Glutamatergic neuron (in vitro differentiated cells): ENCODE data around the gene GYPC. TPM values are rescaled to one million over a fixed set of nuclear protein-coding genes. Genes with fewer than 3 reads are reported as not detected.

Source experiments
- DNase-seq: peaks from one replicate; pipeline ENCODE4 v3.0.0; 2022
- H3K27ac Mint-ChIP-seq: one replicate; pipeline ENCODE4 v1.8.0; 2020; ENCODE audit warnings: mild to moderate bottlenecking, mixed read lengths, inconsistent platforms; ENCODE audit not compliant: unreplicated experiment
- H3K27me3 Mint-ChIP-seq: one replicate; pipeline ENCODE4 v1.8.0; 2020; ENCODE audit warnings: mild to moderate bottlenecking, moderate library complexity, mixed read lengths, inconsistent platforms; ENCODE audit not compliant: unreplicated experiment
- H3K36me3 Mint-ChIP-seq: one replicate; pipeline ENCODE4 v1.8.0; 2020; ENCODE audit warnings: mild to moderate bottlenecking, mixed read lengths, inconsistent platforms; ENCODE audit not compliant: unreplicated experiment
- H3K4me1 Mint-ChIP-seq: one replicate; pipeline ENCODE4 v1.8.0; 2020; ENCODE audit warnings: mild to moderate bottlenecking, low read depth, mixed read lengths, inconsistent platforms; ENCODE audit not compliant: unreplicated experiment
- H3K4me3 Mint-ChIP-seq: one replicate; pipeline ENCODE4 v1.8.0; 2020; ENCODE audit warnings: mild to moderate bottlenecking, mixed read lengths, inconsistent platforms; ENCODE audit not compliant: unreplicated experiment
- H3K9me3 Mint-ChIP-seq: one replicate; pipeline ENCODE4 v1.8.0; 2020; ENCODE audit warnings: mild to moderate bottlenecking, moderate library complexity, mixed read lengths, inconsistent platforms; ENCODE audit not compliant: unreplicated experiment
- total RNA-seq: library from RNA; stranded (reverse); fragmentation: NEBNext Ultra II Directional; extraction: Animal tissue kit (Norgen Biotek cat#: 25700); gene quantifications from one replicate; pipeline ENCODE4 v1.2.1, GENCODE V29; 2021; ENCODE audit not compliant: unreplicated experiment
- TF ChIP-seq, protein P1 (sequence below): fragments of 200-600 bp; sonication (generic); IDR thresholded peaks from one replicate; pipeline ENCODE4 v1.5.0; 2021; ENCODE audit not compliant: partially characterized antibody, unreplicated experiment

The GYPC gene
- total RNA-seq, 1 donor from 2014 or later: 2.0 TPM

DNA sequence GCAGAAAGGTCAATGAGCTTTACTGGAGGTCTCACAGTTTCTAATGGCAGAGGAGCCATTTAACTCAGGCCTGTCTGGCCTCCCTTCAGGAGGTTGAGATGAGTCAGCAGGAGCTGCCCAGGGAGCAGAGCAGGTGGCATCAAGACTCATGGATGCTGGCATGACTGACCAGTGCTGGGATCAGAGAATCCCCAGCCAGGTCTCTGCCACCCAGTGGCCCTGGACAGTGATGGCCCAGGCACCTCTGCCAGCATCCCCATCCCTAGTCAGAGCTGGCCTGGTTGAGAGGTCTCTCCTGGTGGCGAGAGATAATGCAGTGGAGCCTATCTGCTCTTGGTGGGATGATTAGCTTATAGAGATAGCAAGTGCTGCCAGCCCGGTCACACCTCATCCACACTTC, 43.1 kb downstream of the GYPC start:
- TF ChIP-seq, protein P1, sequence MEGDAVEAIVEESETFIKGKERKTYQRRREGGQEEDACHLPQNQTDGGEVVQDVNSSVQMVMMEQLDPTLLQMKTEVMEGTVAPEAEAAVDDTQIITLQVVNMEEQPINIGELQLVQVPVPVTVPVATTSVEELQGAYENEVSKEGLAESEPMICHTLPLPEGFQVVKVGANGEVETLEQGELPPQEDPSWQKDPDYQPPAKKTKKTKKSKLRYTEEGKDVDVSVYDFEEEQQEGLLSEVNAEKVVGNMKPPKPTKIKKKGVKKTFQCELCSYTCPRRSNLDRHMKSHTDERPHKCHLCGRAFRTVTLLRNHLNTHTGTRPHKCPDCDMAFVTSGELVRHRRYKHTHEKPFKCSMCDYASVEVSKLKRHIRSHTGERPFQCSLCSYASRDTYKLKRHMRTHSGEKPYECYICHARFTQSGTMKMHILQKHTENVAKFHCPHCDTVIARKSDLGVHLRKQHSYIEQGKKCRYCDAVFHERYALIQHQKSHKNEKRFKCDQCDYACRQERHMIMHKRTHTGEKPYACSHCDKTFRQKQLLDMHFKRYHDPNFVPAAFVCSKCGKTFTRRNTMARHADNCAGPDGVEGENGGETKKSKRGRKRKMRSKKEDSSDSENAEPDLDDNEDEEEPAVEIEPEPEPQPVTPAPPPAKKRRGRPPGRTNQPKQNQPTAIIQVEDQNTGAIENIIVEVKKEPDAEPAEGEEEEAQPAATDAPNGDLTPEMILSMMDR: no peak
- H3K27ac Mint-ChIP-seq: no peak overlapping the region
- no peak overlapping the region for H3K4me3 Mint-ChIP-seq

DNA sequence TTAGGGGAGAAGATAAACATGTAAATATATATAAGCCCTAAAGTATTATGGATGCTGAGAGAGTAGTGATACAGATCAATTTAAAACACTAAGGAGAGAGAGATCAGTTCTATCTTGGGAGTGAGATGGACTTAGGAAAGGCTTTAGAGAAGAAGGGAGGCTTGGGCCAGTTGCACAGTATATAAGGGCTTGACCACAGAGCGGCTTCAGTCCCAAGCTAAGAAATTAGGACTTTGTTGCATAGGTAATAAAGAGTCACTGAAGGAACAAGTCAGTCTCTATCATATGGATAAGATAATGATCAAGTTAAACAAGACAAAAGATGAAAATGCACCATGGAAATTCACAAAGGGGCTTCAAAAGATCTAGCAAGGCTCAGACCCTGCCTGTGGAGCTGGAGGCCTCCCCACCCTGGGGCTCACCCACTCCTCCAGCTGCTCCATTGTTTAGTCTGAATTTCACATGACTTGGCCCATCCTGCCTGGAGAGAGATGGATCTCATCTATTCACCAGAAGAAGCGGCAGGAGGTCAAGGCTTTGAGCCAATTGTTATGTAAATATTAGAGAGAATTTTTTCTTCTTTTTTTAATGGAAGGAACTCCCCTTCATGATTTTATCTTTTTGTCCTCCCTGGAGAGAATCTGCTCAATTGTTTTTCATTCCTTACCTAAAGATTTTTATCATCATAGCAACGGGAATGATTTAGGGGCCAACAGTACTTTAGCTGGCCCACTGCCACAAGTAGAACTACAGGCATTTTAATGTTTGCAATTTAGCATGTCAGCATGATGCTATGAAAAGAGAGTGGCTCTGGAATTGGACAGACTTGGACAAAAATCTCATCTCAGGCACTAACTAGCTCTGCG, 44.0 kb downstream of the GYPC start:
- no peak for DNase-seq
- TF ChIP-seq, protein P1: no peak
- Mint-ChIP-seq H3K27me3 (peaks cover 3% of the 10 kb centered on the region), H3K27ac (no peak overlapping the region), H3K4me3 (no peak overlapping the region), H3K36me3 (peaks cover 5% of the 10 kb centered on the region), H3K4me1 (peaks cover 13% of the 10 kb centered on the region), H3K9me3 (peaks cover 3% of the 10 kb centered on the region)

More for the DNA sequence above, 43.1 kb downstream of the GYPC start:
- Mint-ChIP-seq H3K9me3 (peaks cover 3% of the 10 kb centered on the region), H3K36me3 (peaks cover 5% of the 10 kb centered on the region), H3K4me1 (peaks cover 13% of the 10 kb centered on the region), H3K27me3 (peaks cover 3% of the 10 kb centered on the region)
- DNase-seq: no peak

DNA sequence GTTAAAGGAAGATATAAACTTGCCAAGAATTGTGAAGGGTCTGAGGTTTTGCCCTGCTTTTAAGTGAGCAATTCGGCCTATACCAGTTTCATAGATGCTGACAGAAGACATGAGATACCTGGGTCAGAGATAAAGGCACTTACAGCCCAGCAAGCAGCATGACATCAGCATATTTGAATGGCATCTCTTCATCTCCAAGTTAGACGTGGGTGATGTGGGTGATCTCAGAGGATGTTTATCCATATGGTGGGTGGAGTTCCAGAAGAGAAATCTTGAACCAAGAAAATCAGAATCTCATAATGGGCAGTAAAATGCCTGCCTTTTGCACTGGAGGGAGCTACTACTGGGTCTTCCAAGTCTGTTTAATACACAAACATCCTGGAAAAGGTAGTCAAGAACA, 44.7 kb downstream of the GYPC start:
- Mint-ChIP-seq H3K27me3 (peaks cover 3% of the 10 kb centered on the region), H3K36me3 (peaks cover 5% of the 10 kb centered on the region), H3K4me3 (no peak overlapping the region), H3K4me1 (peaks cover 13% of the 10 kb centered on the region), H3K9me3 (peaks cover 3% of the 10 kb centered on the region), H3K27ac (no peak overlapping the region)
- TF ChIP-seq, protein P1: no peak
- no peak for DNase-seq

DNA sequence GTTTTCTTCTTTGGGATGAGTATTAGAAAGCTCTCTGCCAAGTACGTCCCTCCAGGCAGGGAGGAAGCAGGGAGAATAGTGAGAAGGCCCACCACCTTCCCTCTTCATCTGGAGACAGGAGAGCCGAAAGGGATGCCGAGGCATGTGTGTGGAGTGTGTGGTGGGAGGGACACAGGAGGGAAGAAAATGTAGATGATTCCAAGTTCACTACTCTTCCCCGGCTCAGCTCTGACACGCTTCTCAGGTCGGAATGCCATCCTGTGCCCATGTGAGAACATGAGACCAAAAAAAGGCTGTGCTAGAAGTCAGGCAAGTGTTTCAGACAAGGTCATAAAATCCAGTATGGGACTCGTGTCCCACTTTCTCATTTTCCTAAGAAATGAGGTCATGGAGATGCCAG, 47.4 kb downstream of the GYPC start:
- Mint-ChIP-seq H3K36me3 (peaks cover 5% of the 10 kb centered on the region), H3K4me1 (peaks cover 10% of the 10 kb centered on the region), H3K4me3 (no peak overlapping the region), H3K27me3 (peaks cover 3% of the 10 kb centered on the region), H3K27ac (no peak overlapping the region), H3K9me3 (peaks cover 4% of the 10 kb centered on the region)
- TF ChIP-seq, protein P1: no peak
- DNase-seq: no peak

DNA sequence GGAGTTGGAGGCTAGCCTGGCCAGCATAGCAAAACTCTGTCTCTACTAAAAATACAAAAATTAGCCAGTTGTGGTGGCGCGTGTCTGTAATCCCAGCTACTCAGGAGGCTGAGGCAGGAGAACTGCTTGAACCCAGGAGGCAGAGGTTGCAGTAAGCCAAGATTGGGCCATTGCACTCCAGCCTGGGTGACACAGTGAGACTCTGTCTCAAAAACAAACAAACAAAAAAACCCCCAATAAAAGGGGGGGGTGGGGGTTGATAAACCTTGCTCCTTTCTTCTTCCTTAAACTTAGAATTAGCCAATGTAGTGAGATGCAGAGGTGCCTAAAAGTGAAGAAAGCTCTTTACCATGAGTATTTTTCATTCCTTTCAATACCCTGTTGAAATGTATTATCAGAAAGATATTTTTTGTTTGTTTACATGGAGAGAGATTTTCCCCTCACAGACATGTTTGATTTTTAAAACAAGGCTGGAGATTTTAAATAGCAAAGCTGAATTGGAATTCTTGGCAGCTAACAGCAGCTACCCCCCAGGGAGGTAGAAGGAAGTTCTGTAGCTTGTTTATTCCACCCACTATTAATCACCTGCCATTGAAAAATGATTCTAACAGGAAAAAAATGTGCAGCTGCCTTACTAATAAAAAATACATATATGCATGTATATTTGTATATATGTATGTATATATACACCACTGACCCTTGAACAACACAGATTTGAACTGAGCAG, 48.6 kb downstream of the GYPC start:
- H3K4me1 Mint-ChIP-seq: peaks cover 2% of the 10 kb centered on the region
- no peaks in the 10 kb centered on the region for H3K27me3 Mint-ChIP-seq
- TF ChIP-seq, protein P1: no peak
- H3K27ac Mint-ChIP-seq: no peak overlapping the region
- H3K9me3 Mint-ChIP-seq: peaks cover 1% of the 10 kb centered on the region
- peaks cover 5% of the 10 kb centered on the region for H3K36me3 Mint-ChIP-seq
- no peak for DNase-seq
- no peak overlapping the region for H3K4me3 Mint-ChIP-seq
